ENCODE data around the gene KIF3A. TPM values are rescaled to one million over a fixed set of nuclear protein-coding genes. Genes with fewer than 3 reads are reported as not detected.

Gene KIF3A
- total RNA-seq, 1 donor from 2014 or later: 9.2 TPM

- Mint-ChIP-seq H3K9me3 (no peaks in the 10 kb centered on the region), H3K27me3 (no peaks in the 10 kb centered on the region), H3K36me3 (ENCODE audit: low read depth) (no peaks in the 10 kb centered on the region), H3K4me1 (peaks cover 24% of the 10 kb centered on the region), H3K27ac (no peak overlapping the region), H3K4me3 (no peak overlapping the region)
- no peak for TF ChIP-seq CTCF (IDR thresholded peaks at IDR 0.05)
- POLR2A ChIA-PET: no interaction called here
- DNase-seq (no peak), ATAC-seq (ENCODE audit: low read depth) (peak; percentile 40)
- CTCF ChIA-PET: interaction anchor here (0.7 kb wide), 1 partner anchor 36 kb away, joined by 3 read pairs; no protein-coding TSS in a partner anchor
- intact Hi-C loops (cut with micrococcal nuclease): no loop called here
These were observed 55.4 kb downstream of the KIF3A start for GRCh38 chr5:132681983-132682382.

DNA sequence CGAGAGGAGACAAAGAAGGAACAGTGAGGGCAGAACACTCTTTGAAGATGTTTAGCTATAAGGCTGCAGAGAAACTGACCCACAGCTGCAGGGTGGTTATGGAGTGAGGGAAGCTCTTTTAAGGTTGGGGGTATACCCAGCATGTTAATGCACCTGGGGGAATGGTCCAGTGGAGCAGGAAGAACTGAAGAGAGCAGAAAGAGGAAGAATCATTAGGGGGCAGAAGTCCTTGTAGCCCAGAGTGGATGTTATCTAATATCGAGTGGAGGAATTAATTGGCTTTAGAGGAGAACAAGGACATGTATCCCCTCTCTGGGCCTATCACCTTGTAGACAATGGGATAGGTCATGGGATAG is 55.9 kb downstream of the KIF3A start:
- no peaks in the 10 kb centered on the region for H3K9me3 Mint-ChIP-seq
- H3K27me3 Mint-ChIP-seq: no peaks in the 10 kb centered on the region
- peaks cover 24% of the 10 kb centered on the region for H3K4me1 Mint-ChIP-seq
- H3K4me3 Mint-ChIP-seq: no peak overlapping the region
- H3K27ac Mint-ChIP-seq: peak overlapping the region; percentile 51
- no peak for DNase-seq
- peak; percentile 77 for ATAC-seq (ENCODE audit: low read depth)
- H3K36me3 Mint-ChIP-seq (ENCODE audit: low read depth): no peaks in the 10 kb centered on the region
- intact Hi-C loops (cut with micrococcal nuclease): no loop called here
- CTCF ChIA-PET: no interaction called here
- POLR2A ChIA-PET: interaction anchor here (0.7 kb wide), 1 partner anchor 185 kb away, joined by 3 read pairs; no protein-coding TSS in a partner anchor
- no peak for TF ChIP-seq CTCF (IDR thresholded peaks at IDR 0.05)

GRCh38 chr5:132680780-132681475 is 56.4 kb downstream of the KIF3A start:
- Mint-ChIP-seq H3K27ac (peak overlapping the region; percentile 51), H3K4me1 (peaks cover 24% of the 10 kb centered on the region), H3K9me3 (no peaks in the 10 kb centered on the region), H3K36me3 (ENCODE audit: low read depth) (no peaks in the 10 kb centered on the region), H3K4me3 (no peak overlapping the region), H3K27me3 (no peaks in the 10 kb centered on the region)
- ChIA-PET CTCF (no interaction called here), POLR2A (interaction anchor here (0.7 kb wide), 1 partner anchor 184 kb away, joined by 3 read pairs; no protein-coding TSS in a partner anchor)
- intact Hi-C loops (cut with micrococcal nuclease): no loop called here
- no peak for TF ChIP-seq CTCF (IDR thresholded peaks at IDR 0.05)
- ATAC-seq (ENCODE audit: low read depth): no peak
- no peak for DNase-seq

GRCh38 chr5:132679717-132680380 is 57.5 kb downstream of the KIF3A start:
- CTCF ChIA-PET: no interaction called here
- POLR2A ChIA-PET: no interaction called here

More at GRCh38 chr5:132679717-132680380, 57.5 kb downstream of the KIF3A start:
- Mint-ChIP-seq H3K27ac (no peak overlapping the region), H3K27me3 (no peaks in the 10 kb centered on the region), H3K4me1 (peaks cover 27% of the 10 kb centered on the region), H3K9me3 (no peaks in the 10 kb centered on the region), H3K4me3 (no peak overlapping the region), H3K36me3 (ENCODE audit: low read depth) (no peaks in the 10 kb centered on the region)
- ATAC-seq (ENCODE audit: low read depth): no peak
- intact Hi-C loops (cut with micrococcal nuclease): no loop called here
- DNase-seq: no peak
- no peak for TF ChIP-seq CTCF (IDR thresholded peaks at IDR 0.05)
